ENCODE data around the gene EXOSC6. TPM values are rescaled to one million over a fixed set of nuclear protein-coding genes. Genes with fewer than 3 reads are reported as not detected.
"Not testable (repeated sequence)": the region's sequence is repeated elsewhere in the genome, so short reads cannot be mapped to it uniquely, and the experiment has no call there.

Gene EXOSC6
- total RNA-seq (ENCODE audit: low replicate concordance): 22.0 and 27.5 TPM in 2 replicates
- long read RNA-seq, full-length matches to known transcripts: 4 of 4 reads
- long read RNA-seq, partial matches to known transcripts: 0 of 4 reads
- long read RNA-seq, other reads (novel, unspliced or antisense): 0 of 4 reads

GRCh38 chr16:70251629-70252354 lies at the start of gene EXOSC6:
Gene EXOSC6, minus strand, starts transcription at chr16:70251940. Its CDS starts 40 bp downstream, at chr16:70251900.
- peak; percentile 94 for TF ChIP-seq CTCF (conservative IDR thresholded peaks at IDR 0.05)
- Mint-ChIP-seq H3K36me3 (peaks cover 11% of the 10 kb centered on the region), H3K4me3 (peak within 1 kb of the TSS; percentile 93), H3K9me3 (no peaks in the 10 kb centered on the region), H3K27ac (peak within 1 kb of the TSS; percentile 93), H3K4me1 (ENCODE audit: unreplicated experiment) (peaks cover 4% of the 10 kb centered on the region), H3K27me3 (no peaks in the 10 kb centered on the region)
- DNase-seq (ENCODE audit: extremely low spot score, unreplicated experiment): peak; percentile 95

- peak overlapping the region; percentile 96 for H3K27ac Mint-ChIP-seq
- H3K27me3 Mint-ChIP-seq: no peaks in the 10 kb centered on the region
- DNase-seq (ENCODE audit: extremely low spot score, unreplicated experiment): no peak
- peaks cover 32% of the 10 kb centered on the region for H3K36me3 Mint-ChIP-seq
- H3K4me1 Mint-ChIP-seq (ENCODE audit: unreplicated experiment): peaks cover 14% of the 10 kb centered on the region
- H3K9me3 Mint-ChIP-seq: no peaks in the 10 kb centered on the region
- peak overlapping the region; percentile 90 for H3K4me3 Mint-ChIP-seq
- no peak for TF ChIP-seq CTCF (conservative IDR thresholded peaks at IDR 0.05)
These were observed 49.4 kb upstream of the EXOSC6 start for GRCh38 chr16:70301121-70301520.

GRCh38 chr16:70298988-70299938 lies 47.5 kb upstream of the EXOSC6 start, which contains the start of gene DDX19B:
Gene DDX19B, plus strand, starts transcription at chr16:70299186. Its CDS starts 112 bp downstream, at chr16:70299298.
- H3K4me3 Mint-ChIP-seq: peak within 1 kb of the TSS; percentile 90

GRCh38 chr16:70295634-70296033 lies 43.9 kb upstream of the EXOSC6 start:
- Mint-ChIP-seq H3K9me3 (no peaks in the 10 kb centered on the region), H3K4me1 (ENCODE audit: unreplicated experiment) (peaks cover 14% of the 10 kb centered on the region), H3K27ac (no peak overlapping the region), H3K27me3 (no peaks in the 10 kb centered on the region), H3K4me3 (no peak overlapping the region), H3K36me3 (peaks cover 5% of the 10 kb centered on the region)
- no peak for DNase-seq (ENCODE audit: extremely low spot score, unreplicated experiment)
- TF ChIP-seq CTCF (conservative IDR thresholded peaks at IDR 0.05): no peak

More at GRCh38 chr16:70298988-70299938, 47.5 kb upstream of the EXOSC6 start, which contains the start of gene DDX19B:
- H3K36me3 Mint-ChIP-seq: peaks cover 27% of the 10 kb centered on the region
- peaks cover 14% of the 10 kb centered on the region for H3K4me1 Mint-ChIP-seq (ENCODE audit: unreplicated experiment)
- no peak for TF ChIP-seq CTCF (conservative IDR thresholded peaks at IDR 0.05)
- peak within 1 kb of the TSS; percentile 96 for H3K27ac Mint-ChIP-seq
- H3K9me3 Mint-ChIP-seq: no peaks in the 10 kb centered on the region
- DNase-seq (ENCODE audit: extremely low spot score, unreplicated experiment): no peak
- H3K27me3 Mint-ChIP-seq: no peaks in the 10 kb centered on the region

- H3K9me3 Mint-ChIP-seq: no peaks in the 10 kb centered on the region
- H3K27ac Mint-ChIP-seq: no peak overlapping the region
- peaks cover 12% of the 10 kb centered on the region for H3K4me1 Mint-ChIP-seq (ENCODE audit: unreplicated experiment)
- no peak for TF ChIP-seq CTCF (conservative IDR thresholded peaks at IDR 0.05)
- peaks cover 1% of the 10 kb centered on the region for H3K36me3 Mint-ChIP-seq
- no peak for DNase-seq (ENCODE audit: extremely low spot score, unreplicated experiment)
- no peak overlapping the region for H3K4me3 Mint-ChIP-seq
- H3K27me3 Mint-ChIP-seq: no peaks in the 10 kb centered on the region
These were observed 42.8 kb upstream of the EXOSC6 start for GRCh38 chr16:70294385-70295025.

GRCh38 chr16:70292148-70292547 lies 40.4 kb upstream of the EXOSC6 start:
- H3K9me3 Mint-ChIP-seq; H3K27ac Mint-ChIP-seq; H3K4me3 Mint-ChIP-seq; H3K36me3 Mint-ChIP-seq; H3K27me3 Mint-ChIP-seq; DNase-seq (ENCODE audit: extremely low spot score, unreplicated experiment): not testable (repeated sequence)
- peaks cover 12% of the 10 kb centered on the region for H3K4me1 Mint-ChIP-seq (ENCODE audit: unreplicated experiment)

Data from type B pancreatic cell (in vitro differentiated cells).